Right kidney (tissue), 1 donor: ENCODE results near the gene HDAC4.

Experiments
- DNase-seq: peaks from one replicate; pipeline ENCODE4 v3.0.0-alpha.2; 2016

Gene HDAC4

GRCh38 chr2:239104800-239105199 is 296.0 kb downstream of the HDAC4 start:
- DNase-seq = no peak

GRCh38 chr2:239103125-239104098 is 297.4 kb downstream of the HDAC4 start:
- no peak for DNase-seq

- DNase-seq = no peak
Measured at GRCh38 chr2:239102266-239102665, 298.6 kb downstream of the HDAC4 start.

- DNase-seq = no peak
Measured at GRCh38 chr2:239101807-239102206, 299.0 kb downstream of the HDAC4 start.

GRCh38 chr2:239101071-239101470 is 299.7 kb downstream of the HDAC4 start:
- no peak for DNase-seq

- DNase-seq = no peak
Measured at GRCh38 chr2:239099474-239099873, 301.3 kb downstream of the HDAC4 start.

GRCh38 chr2:239098288-239098970 is 302.4 kb downstream of the HDAC4 start:
- DNase-seq = no peak

- DNase-seq = no peak
Measured at GRCh38 chr2:239097428-239097696, 303.5 kb downstream of the HDAC4 start.

- DNase-seq = no peak
Measured at GRCh38 chr2:239096676-239097427, 304.0 kb downstream of the HDAC4 start.

- DNase-seq = no peak
Measured at GRCh38 chr2:239095460-239096081, 305.2 kb downstream of the HDAC4 start.

GRCh38 chr2:239094867-239095266 is 306.0 kb downstream of the HDAC4 start:
- DNase-seq = no peak

- DNase-seq = no peak
Measured at GRCh38 chr2:239093952-239094351, 306.9 kb downstream of the HDAC4 start.

GRCh38 chr2:239093542-239093941 is 307.3 kb downstream of the HDAC4 start:
- DNase-seq = no peak

- no peak for DNase-seq
Measured at GRCh38 chr2:239092571-239093294, 308.1 kb downstream of the HDAC4 start.

GRCh38 chr2:239089884-239090283 is 310.9 kb downstream of the HDAC4 start:
- no peak for DNase-seq

GRCh38 chr2:239087046-239087710 is 313.6 kb downstream of the HDAC4 start:
- DNase-seq = no peak

- no peak for DNase-seq
Measured at GRCh38 chr2:239086325-239087020, 314.3 kb downstream of the HDAC4 start.

- no peak for DNase-seq
Measured at GRCh38 chr2:239085201-239085992, 315.4 kb downstream of the HDAC4 start.

- DNase-seq = no peak
Measured at GRCh38 chr2:239084007-239084406, 316.8 kb downstream of the HDAC4 start.

GRCh38 chr2:239082425-239082824 is 318.4 kb downstream of the HDAC4 start:
- DNase-seq = no peak
